Inflammatory macrophage treated with lipopolysaccharide for 4 hours (primary cell): ENCODE measurements around the gene TYW1B.
"Not testable (repeated sequence)": the region's sequence is repeated elsewhere in the genome, so short reads cannot be mapped to it uniquely, and the experiment has no call there.

Source experiments
- DNase-seq: peaks from one replicate; pipeline ENCODE4 v3.0.0-alpha.2; 2020

TYW1B gene

GRCh38 chr7:72808511-72808910 is 19.5 kb downstream of the TYW1B start:
- not testable (repeated sequence) for DNase-seq

GRCh38 chr7:72806851-72807250 is 21.1 kb downstream of the TYW1B start:
- DNase-seq = not testable (repeated sequence)

- DNase-seq = peak; percentile 98
These were observed 22.2 kb downstream of the TYW1B start for GRCh38 chr7:72805526-72806494.

GRCh38 chr7:72803778-72804177 is 24.2 kb downstream of the TYW1B start:
- not testable (repeated sequence) for DNase-seq

GRCh38 chr7:72801564-72801963 is 26.4 kb downstream of the TYW1B start:
- DNase-seq = not testable (repeated sequence)

GRCh38 chr7:72795401-72795800 is 32.6 kb downstream of the TYW1B start:
- DNase-seq = peak; percentile 25

DNA sequence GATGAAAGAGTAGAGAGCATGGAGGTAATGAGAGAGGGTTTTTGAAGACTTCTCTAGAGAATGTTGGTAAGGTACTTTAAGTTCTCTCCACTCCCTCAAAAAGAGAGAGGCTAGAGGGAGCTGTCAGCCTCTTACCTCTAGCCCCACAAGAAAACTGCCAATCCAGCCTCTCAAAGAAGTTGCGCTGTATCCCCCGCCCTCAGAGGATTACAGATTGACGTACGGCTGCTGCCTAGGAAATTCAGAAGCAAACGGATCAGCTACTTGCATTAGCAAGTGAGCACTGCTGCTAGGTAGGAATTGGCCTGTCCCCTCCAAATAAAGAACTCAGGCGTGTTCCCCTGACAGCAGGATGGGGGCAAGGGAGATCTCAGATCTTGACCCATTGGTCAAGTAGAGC is 34.2 kb downstream of the TYW1B start:
- DNase-seq = no peak

DNA sequence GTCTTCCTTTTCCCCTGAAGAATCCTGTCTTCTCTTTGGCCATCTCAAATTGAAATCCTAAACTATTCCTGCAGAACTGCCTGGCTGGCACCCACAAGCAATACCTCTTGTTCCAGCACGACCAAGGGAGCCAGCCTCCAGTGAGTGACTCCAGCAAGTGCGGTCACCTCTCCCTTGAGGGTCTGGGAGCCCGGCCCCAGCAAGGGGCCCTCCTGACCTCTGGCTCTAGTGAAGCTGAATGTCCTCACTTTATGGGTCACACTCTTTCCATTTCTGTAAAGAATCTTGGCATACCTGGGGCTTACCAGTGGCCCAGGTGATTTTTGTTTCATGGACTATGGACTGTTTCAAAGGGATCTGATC is 37.3 kb downstream of the TYW1B start:
- DNase-seq = not testable (repeated sequence)

- DNase-seq = not testable (repeated sequence)
These were observed 37.8 kb downstream of the TYW1B start for GRCh38 chr7:72790048-72790697.

GRCh38 chr7:72785166-72785955 is 42.6 kb downstream of the TYW1B start:
- no peak for DNase-seq

DNA sequence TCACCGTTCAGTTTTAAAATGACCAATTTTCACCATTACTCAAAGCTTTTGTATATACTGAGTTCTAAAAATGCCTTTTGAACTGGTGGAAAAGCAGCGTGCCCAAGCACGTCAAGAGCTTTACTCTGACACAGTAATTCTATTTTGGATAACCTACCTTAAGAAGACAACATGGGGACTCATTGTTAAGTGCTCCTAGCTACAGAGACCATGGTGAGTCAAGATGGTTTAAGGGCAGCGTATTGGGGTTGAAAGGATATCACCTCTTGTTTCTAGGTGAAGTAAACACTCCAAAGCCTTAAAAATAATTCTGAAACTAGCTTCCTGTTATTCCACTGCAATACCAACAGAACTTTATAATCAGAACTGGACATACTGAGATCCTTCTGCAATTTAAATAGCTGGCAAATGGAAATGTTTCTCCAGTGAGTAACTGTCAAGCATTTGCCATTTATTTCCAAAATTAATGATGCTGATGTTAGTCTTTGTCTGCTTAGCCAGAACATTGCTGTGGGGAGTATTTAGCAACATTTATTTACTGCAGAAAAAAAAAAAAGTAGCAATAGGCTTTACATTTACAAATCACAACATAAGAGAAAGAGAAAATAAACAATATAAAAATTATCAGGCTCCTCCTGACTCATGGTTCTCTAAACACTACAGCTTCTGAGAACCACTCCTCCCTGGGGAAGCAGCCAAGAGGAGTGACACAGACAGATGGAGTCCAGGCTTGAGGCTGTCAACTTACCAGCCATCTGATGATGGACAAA is 44.2 kb downstream of the TYW1B start:
- peak; percentile 10 for DNase-seq

- no peak for DNase-seq
These were observed 46.4 kb downstream of the TYW1B start for GRCh38 chr7:72781631-72782030.

DNA sequence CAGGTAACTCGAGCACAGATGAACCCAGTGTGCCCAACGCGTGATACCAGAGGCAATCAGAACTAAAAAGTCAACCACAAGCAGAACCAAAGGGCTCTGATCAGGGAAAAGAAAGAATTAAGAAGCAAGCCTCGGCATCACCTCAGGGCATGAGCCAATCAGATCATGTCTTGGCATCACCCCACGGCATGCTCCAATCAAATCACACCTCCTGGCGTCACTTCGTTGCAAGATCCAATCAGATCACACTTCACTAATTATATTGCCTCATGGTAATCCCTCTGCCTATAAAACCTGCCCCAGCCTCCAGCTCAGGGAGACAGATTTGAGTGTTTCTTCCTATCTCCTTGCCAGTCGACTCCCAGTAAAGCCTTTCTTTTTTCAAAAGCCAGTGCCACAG is 46.8 kb downstream of the TYW1B start:
- no peak for DNase-seq

- not testable (repeated sequence) for DNase-seq
These were observed 47.6 kb downstream of the TYW1B start for GRCh38 chr7:72780289-72780894.

GRCh38 chr7:72777167-72777566 is 50.8 kb downstream of the TYW1B start:
- not testable (repeated sequence) for DNase-seq

- DNase-seq = not testable (repeated sequence)
These were observed 55.4 kb downstream of the TYW1B start for GRCh38 chr7:72772627-72773026.

DNA sequence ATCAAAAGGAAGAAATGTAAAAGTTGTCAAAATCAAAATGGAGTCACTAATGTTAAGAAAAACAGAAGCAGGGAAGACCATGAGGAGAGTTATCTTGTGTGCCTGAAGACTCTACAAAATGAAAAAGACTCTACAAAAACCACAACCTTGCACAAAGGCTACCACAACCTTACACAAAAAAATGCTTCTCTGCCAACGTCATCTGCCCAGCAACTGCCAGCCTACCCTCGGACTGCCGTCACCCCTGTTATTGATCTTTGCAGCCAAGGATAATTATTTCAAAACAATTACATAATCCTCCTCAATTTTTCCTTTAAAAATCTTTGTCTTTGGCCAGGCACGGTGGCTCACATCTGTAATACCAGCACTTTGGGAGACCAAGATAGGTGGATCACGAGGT is 61.0 kb downstream of the TYW1B start:
- DNase-seq = not testable (repeated sequence)

GRCh38 chr7:72760602-72761001 is 67.4 kb downstream of the TYW1B start:
- no peak for DNase-seq

DNA sequence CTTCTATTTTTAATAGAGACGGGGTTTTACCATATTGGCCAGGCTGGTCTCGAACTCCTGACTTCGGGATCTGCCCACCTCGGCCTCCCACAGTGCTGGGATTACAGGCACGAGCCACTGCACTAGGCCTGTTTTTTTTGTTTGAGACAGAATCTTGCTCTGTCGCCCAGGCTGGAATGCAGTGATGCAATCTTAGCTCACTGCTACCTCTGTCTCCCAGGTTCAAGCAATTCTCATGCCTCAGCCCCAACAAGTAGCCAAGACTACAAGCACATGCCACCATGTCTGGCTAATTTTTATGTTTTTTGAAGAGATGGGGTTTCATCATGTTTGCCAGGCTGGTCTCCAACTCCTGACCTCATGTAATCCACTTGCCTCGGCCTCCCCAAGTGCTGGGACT is 73.7 kb downstream of the TYW1B start:
- no peak for DNase-seq

DNA sequence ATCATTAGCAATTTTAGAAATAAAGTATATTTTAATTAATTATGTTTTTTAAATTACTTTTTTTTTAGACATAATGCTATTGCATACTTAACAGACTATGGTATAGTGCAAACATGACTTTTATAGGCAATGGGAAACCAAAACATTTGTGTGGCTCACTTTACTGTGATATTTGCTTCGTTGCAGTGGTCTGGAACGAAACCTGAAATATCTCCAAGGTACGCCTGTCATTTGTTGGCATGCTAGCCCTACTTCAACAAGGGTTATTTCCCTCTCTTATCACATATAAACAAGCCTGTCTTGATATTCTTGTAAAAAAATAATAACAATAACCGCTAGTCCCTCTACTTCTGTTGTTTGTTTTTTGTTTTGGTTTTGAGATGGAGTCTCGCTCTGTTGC is 74.2 kb downstream of the TYW1B start:
- no peak for DNase-seq

GRCh38 chr7:72753229-72753628 is 74.8 kb downstream of the TYW1B start:
- not testable (repeated sequence) for DNase-seq

- DNase-seq = no peak
These were observed 76.0 kb downstream of the TYW1B start for GRCh38 chr7:72751978-72752377.
